GM21447 (cell line): ENCODE data around the gene DYRK3.

ENCODE experiments used
- ATAC-seq: cut with Tn5 transposase; IDR thresholded peaks from one replicate; pipeline ENCODE4 v1.9.1; 2021; ENCODE audit not compliant: unreplicated experiment

DYRK3 gene

GRCh38 chr1:206681359-206681758 is 46.0 kb downstream of the DYRK3 start:
- no peak for ATAC-seq

- ATAC-seq: no peak
Observed at GRCh38 chr1:206682111-206682510, 46.8 kb downstream of the DYRK3 start.

GRCh38 chr1:206683313-206683712 is 48.0 kb downstream of the DYRK3 start:
- ATAC-seq: no peak

DNA sequence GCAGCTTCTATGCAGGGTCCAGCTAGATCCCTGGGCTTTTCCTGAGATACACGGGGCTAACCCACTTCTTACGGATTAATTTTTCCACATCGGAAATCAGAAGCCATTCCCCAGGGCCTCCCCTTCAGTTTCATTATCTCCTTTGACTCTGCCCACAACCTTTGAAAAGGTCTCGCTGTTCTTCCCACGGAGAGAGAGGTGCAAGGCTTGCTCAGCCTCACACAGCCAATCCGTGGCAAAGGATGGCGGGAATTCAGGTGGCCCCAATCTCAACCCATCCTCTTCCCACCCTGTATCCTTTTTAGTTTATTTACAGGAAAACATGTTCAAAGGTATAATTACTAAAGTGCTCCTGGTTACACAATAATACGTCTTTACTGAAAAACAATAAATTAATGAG is 48.7 kb downstream of the DYRK3 start:
- ATAC-seq: no peak

- ATAC-seq: no peak
Observed at GRCh38 chr1:206684478-206685333, 49.4 kb downstream of the DYRK3 start, which contains the start of gene MAPKAPK2. MAPKAPK2 (plus strand) TSS chr1:206684905; CDS start chr1:206685230, 325 bp downstream.

DNA sequence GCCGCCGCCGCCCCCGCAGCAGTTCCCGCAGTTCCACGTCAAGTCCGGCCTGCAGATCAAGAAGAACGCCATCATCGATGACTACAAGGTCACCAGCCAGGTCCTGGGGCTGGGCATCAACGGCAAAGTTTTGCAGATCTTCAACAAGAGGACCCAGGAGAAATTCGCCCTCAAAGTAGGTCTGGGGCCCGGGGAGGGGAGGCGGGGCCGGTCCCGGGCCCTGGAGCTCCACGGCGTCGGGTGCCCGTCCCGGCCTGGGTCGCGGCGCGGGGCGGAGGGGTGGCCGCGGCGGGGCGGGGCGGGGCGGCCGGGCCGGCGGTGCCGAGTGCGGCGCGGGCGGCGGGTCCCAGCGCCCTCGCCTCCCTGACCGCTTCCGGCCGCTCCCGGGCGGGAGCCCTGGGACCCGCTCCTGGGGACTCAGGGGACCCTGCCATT is 50.0 kb downstream of the DYRK3 start:
- ATAC-seq: peak; percentile 17

DNA sequence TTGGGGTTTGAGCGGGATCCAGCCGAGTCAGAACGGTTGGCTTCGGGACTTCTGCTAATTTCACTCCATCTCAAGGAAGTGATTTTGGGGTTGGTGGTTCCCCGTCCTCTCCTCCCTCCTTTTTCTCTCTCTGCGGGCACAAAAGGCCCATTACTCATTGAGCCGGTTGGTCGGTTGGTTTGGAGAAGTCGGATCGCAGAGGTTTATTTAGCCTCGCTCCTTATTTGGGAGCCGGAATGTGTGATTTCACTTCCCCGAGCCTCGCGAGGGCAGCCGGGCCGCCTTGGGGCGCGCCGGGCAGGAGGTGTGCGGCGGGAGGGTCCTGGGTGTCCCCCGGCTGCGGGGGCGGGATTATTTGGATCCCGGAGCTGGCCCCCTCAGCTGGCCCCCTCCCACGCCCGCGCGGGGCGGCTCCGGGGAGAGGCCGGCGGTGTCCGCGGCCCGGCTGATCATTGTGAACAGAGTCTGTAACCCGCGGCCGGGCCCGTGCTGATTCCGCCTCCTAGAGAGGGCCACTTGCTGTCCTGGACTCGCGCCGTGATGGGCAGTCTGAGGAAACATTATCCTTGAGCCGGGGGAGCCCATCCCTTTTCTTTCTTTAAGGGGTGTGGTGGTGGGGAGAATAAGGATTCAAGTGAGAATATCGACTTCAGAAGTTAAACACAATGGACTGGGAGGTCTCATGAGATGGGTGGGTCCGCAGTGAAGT is 50.6 kb downstream of the DYRK3 start:
- peak; percentile 21 for ATAC-seq

DNA sequence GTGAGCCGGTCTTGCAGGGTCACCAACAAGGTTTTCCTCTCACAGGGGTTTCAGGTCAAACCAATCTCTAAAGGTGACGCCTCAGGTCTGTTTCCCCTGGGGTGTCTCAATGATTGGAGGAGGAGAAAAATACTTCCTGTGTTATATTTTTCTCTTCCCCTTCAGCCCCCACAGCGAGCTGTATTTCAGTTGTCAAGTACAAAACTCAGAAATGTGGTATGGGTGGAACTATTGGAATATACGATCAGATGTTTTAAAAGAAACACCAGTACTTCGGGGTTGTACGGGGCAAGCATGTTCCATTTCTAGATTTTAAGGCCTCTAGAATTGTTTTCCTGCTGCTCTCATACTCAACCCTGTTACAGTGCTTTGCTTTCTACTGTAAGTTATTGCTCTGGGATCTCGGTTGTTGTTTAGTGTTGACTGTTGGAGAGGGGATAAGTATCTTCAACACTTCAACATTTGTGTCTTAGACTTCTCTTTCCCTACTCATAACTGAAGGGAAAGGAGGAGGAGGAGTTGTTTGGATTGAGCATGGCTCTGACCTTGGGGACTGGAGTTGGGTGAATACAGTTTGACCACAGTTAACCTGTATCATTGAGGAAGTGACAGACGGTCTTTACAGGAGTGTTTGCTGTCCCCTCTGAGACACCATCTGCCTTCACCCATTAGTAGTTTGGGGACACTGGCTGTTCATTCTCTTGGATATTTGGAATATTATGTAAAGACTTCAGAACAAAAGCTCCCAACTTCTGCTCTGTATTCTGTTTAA is 51.3 kb downstream of the DYRK3 start:
- ATAC-seq: peak; percentile 49

GRCh38 chr1:206687251-206687914 is 52.0 kb downstream of the DYRK3 start:
- no peak for ATAC-seq

DNA sequence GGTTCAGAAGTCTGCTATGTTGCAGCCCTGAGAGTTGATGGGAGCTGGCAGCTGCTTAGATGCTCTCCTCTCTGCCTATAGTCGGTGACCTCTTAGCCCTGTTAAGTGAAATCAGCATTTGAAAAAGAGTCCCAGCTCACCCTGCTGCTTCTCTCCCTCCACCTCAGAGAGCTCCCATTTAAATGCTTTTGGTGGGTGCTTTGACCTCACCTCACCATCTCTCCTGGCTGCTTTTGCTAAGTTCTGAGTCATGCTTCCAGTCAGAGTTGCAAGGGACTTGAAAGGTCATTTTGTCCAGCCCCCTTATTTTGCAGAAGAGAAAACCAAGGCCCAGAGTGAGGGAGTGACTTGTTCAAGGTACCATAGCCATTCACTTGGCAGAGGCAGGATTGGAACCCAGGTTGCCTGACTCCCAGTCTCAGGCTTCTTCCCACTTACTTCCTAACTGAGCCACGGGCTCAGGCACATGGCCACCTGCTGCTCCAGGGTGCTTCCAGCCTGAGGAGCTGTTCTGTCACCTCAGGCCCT is 52.6 kb downstream of the DYRK3 start:
- ATAC-seq: no peak

- no peak for ATAC-seq
Observed at GRCh38 chr1:206690516-206690915, 55.2 kb downstream of the DYRK3 start.

- ATAC-seq: no peak
Observed at GRCh38 chr1:206691604-206692003, 56.3 kb downstream of the DYRK3 start.

GRCh38 chr1:206693029-206693428 is 57.7 kb downstream of the DYRK3 start:
- no peak for ATAC-seq

- no peak for ATAC-seq
Observed at GRCh38 chr1:206693592-206693991, 58.3 kb downstream of the DYRK3 start.

GRCh38 chr1:206694171-206695124 is 59.1 kb downstream of the DYRK3 start:
- ATAC-seq: no peak

DNA sequence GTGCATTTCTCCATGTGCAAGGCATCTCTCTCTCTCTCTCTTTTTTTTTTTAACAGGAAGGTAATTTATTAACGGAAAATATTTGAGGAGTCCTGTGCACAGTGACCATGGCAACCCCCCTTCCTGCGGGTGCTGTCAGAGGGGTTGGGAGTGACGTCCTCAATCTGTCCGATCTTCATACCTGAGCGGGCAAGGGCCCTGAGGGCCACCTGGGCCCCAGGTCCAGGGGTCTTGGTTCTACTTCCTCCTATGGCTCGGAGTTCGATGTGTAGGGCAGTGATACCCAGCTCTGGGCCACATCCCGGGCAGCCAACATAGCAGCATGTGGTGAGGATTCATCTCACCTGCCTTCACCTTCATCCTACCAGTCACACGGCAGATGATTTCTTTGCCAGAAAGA is 60.4 kb downstream of the DYRK3 start:
- no peak for ATAC-seq

- no peak for ATAC-seq
Observed at GRCh38 chr1:206696812-206697585, 61.7 kb downstream of the DYRK3 start.

GRCh38 chr1:206698011-206698410 is 62.7 kb downstream of the DYRK3 start:
- ATAC-seq: no peak
